Nucleus accumbens (tissue), 56 donors: ENCODE results near the gene TEN1.
"Not testable (repeated sequence)": the region's sequence is repeated elsewhere in the genome, so short reads cannot be mapped to it uniquely, and the experiment has no call there.

Experiments
- DNase-seq, 56 donors: peaks; one replicate each; lab custom pipeline; 2025; lab: John Stamatoyannopoulos, UW

Gene TEN1, protein sequence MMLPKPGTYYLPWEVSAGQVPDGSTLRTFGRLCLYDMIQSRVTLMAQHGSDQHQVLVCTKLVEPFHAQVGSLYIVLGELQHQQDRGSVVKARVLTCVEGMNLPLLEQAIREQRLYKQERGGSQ

GRCh38 chr17:75978938-75979704, at the start of gene TEN1, which contains the start of gene ACOX1:
Gene TEN1, plus strand, starts transcription at chr17:75979240. Its CDS starts 6,953 bp downstream, at chr17:75986193.
Gene ACOX1, minus strand, starts transcription at chr17:75979166. Its CDS starts 93 bp downstream, at chr17:75979073.
- peak; percentile 57 to 99 (median 96) for DNase-seq

- DNase-seq, result no peak
These were observed 48.0 kb upstream of the TEN1 start for GRCh38 chr17:75931062-75931461.

DNA sequence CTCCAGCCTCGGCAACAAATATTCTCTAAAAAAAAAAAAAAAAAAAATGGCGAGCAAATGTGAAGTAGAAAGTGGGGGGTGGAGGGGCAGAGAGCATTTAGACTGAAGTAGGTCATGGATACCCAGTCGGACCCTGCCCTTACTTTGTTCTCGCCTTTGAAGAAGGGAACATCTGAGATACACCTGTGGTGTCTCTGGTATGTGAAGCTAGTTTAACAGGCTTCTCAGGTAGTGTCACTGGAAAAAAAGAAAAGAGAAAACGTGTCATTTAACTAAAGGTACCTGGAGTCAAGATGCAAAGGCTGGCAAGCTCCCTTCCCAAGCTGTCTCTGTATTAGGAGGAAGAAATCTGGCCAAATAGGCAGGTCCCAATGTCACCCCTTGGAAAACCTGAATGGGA, 46.2 kb upstream of the TEN1 start:
- DNase-seq, result no peak

DNA sequence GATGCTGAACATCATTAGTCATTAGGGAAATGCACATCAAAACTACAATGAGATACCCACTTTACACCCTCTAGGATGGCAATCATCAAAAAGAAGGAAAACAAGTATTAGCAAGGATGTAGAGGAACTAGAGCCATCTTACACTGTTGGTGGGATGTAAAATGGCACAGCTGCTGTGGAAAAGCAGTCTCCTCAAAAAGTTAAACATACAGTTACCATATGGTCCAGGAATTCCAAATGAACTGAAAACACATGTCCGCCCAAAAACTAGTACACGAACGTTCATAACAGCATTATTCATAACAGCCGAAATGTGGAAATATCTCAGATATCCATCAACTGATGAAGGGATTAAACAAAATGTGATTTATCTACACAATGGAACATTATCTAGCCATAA, 45.2 kb upstream of the TEN1 start:
- no peak for DNase-seq

DNA sequence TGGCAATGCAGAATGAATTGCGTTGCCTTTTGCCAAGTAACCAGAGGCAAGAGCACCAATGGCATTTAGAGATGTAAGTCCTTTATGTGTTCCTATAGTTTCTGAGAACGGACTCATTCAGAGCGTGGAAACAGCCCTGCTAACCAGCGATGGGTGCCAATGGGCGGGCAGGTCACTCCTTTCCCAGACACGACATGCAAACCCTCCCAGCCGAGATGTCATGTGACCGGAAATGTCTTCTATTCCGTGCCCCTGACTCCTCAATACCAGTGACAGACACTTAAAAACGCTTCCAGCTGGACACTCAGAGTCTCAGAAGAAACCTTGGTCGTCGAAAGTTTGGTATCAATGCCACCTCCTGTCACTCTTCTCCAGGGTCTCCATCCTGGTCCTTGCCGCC, 41.4 kb upstream of the TEN1 start:
- DNase-seq, result no peak

GRCh38 chr17:75940727-75941441, 38.2 kb upstream of the TEN1 start, which contains the start of gene FBF1:
Gene FBF1, minus strand, starts transcription at chr17:75941042. Its CDS starts 2,893 bp downstream, at chr17:75938149.
- DNase-seq, result peak; percentile 56 to 98 (median 93)

- peak in 1 of 56 donors; percentile 19 for DNase-seq
These were observed 37.6 kb upstream of the TEN1 start for GRCh38 chr17:75941442-75941819.

DNA sequence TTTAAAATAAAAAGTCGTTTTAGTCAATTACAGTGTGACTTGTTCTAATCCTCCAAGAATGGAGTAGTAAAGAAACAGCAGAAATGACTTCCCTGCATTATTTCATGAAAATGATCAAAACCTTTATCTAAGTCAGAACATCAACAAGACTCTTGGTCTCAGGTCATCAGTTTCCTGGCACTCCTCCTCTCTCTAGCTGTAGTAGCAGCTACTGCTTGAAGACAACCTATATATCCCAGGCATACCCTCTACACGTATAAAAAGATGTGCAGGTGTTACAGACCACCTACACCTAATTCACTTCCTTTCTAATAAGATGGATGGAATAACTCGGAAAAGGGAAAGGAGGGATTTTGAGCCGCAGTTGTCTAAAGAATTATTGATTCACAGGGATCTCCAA, 36.6 kb upstream of the TEN1 start:
- no peak for DNase-seq

DNA sequence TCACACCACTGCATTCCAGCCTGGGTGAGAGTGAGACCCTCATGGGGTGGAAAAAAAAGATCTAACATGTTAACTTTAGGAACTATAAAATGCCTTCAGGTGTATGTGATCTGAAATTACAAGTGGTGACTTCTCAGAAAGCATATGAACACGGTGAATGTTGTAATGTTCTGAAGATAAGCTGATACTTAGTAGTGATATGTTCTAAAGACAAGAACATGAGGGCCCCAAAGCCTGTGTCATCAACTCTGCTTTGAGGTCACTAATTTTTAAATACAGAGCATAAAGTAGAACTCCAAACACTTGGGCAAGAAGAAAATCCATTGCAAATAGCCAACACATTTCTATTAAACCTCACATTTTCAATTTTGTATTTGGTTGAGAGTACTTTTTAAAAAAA, 35.5 kb upstream of the TEN1 start:
- DNase-seq, result no peak

GRCh38 chr17:75945211-75945610, 33.8 kb upstream of the TEN1 start:
- no peak for DNase-seq

- no peak for DNase-seq
These were observed 28.6 kb upstream of the TEN1 start for GRCh38 chr17:75950421-75950820.

DNA sequence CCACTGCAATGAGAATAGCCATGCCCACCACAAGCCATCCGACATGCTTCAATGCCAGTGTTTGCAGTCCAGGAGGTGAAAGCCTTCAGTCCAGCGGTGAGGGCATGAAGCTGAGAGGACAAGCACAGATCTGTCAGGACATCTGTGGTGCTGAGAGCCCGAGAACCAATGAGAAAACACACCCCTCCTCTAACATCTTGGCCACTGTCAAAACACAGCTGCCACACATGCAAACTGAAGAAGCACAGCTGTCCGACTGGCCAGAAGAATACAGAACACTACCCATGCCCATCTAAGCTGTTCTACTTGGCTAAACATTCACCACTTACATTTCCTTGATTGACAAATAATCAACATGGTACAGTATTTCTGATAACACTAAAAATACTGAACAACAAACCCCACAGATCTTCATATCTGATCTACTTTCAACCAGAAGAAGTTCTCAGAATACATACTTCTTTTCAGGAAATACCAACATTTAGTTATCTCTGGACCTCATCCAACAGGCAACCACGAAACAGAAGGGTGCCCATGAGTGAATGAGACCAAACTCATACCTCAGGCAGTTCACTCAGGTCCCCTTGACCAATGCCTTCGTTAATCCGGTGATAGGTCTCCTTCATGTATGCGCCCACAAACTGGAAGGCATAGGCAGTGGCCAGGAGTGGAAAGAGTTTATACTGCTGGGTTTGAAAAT, 28.0 kb upstream of the TEN1 start:
- DNase-seq, result peak in 9 of 56 donors; percentile 1 to 22 (median 4)

DNA sequence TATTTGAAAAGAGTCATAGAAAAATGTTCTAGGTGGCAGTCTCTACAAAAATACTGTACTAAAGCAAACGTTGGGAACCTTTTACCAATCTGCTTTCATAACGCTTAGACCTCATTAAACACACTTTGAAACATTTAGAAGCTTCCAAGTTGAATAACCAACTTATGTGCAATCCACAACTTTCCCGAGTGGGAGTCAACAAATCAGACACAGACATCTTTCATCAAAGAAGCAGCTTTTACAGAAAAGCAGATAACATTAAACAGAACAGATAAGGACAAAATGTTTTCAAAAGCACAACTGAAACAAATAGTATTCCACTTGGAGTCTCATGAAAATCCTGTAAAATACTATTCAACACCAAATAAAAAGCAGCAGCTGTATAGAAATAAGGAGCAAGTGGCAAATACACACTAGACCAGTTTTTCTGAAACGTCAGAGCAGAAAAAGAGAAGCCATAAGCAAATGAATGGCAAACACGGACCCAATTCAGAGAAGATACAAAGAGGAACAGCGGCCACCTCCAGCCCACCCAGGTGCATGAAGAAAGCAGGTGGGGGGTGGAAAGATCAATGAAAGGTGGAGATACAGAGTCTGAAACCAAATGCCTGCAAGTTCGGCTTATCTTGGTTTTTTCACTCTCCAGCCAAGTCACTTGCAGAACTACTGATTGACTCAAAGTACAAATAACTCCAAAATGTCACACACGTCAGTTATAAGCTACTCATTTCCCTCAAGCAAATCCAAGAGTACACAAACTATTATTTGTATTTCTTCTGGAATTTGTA, 19.8 kb upstream of the TEN1 start:
- DNase-seq, result no peak

DNA sequence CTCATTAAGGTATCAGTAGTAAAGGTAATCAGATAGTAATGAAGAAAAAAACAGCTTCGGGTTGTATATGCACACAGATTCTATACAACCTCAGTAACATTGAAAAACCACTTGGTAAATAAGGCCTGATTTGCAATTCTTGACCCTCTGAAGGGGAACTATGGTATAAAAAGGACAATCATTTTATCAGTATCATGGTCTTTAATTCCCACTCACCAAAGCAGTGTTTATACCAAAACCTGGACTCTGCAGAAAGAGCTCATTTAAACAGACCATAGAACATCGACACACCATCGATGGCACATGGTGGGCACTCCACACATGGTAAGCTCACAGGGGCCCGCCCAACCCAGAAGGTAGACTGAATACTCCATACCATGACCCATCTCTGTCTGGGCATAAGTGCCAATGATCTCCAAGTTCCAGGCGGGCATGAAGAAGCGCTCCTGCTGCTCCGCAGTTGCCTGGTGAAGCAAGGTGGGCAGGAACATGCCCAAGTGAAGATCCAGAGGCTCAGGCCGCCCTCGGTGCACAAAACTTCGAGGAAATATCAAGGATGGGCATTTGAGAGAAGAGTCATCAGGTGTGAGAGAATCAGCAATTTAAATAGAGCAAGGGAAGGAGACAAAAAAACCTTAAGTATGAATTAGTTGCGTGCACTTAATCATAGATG, 19.1 kb upstream of the TEN1 start:
- DNase-seq, result no peak

- DNase-seq, result no peak
These were observed 13.6 kb upstream of the TEN1 start for GRCh38 chr17:75965468-75965867.

DNA sequence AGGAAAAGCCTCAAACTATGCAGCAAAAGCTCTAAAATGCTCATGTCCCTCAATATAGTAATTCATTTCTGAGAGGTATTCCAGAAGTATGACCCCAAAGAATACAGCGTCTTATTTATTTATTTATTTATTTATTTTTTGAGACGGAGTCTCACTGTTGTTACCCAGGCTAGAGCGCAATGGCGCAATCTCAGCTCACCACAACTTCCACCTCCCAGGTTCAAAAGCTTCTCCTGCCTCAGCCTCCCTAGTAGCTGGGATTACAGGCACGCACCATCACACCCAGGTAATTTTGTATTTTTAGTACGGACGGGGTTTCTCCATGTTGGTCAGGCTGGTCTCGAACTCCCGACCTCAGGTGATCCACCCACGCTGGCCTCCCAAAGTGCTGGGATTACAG, 10.0 kb upstream of the TEN1 start:
- DNase-seq, result not testable (repeated sequence)

DNA sequence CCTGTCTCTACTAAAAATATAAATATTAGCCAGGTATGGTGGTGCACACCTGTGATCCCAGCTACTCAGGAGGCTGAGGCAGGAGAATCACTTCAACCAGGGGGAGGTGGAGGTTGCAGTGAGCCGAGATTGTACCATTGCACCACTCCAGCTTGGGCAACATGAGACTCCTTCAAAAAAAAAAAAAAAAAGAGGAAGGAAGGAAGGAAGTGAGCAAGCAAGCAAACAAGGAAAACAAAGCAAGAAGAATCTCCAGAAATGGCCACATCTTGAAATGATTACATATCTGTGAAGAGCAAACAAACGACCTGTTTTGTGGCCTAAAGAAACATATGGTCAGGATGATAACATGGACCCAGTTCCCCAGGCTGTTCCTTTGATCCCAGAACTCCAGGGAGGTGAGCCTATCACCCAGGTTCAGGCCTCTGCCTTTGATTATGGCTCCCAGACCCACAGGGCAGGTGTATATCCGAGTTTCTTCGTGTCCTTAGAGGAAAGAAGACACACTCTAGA, 9.0 kb upstream of the TEN1 start:
- DNase-seq, result no peak

DNA sequence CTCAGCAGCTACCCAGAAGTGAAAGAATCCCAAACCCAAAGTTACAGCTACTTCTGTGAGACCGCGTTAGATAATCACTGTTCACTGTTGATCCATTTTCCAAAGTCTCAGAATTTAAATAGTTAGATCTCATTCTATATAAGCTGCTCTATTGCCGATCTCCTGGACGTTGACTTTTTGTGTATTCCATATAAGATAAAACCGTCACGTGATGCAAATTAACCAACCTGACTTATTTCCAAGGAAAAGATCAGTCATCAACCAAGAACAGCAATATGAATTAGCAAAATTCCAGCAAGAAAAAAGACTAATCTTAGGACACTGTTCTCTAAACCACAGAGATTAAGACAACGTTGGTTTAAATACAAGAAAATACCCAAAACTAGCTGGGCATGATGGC, 8.4 kb upstream of the TEN1 start:
- DNase-seq, result no peak

DNA sequence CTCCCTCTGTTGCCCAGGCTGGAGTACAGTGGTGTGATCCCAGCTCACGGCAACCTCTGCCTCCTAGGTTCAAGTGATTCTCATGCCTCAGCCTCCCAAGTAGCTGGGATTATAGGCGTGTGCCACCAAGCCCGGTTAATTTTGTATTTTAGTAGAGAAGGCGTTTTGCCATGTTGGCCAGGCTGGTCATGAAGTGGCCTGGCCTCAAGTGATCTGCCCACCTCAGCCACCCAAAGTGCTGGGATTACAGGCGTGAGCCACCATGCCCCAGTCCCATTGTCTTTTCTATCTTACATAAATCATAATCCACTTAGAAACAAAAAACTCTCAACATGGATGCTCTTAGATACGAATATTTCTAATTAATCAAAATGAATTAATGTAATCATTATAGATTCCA, 3.9 kb upstream of the TEN1 start:
- DNase-seq, result not testable (repeated sequence)
